Mesenchymal stem cell (in vitro differentiated cells and primary cell): ENCODE data around the gene MYO3A.

ENCODE experiments used
- DNase-seq: peaks from one replicate; pipeline ENCODE4 v3.0.0-alpha.2; 2013
- H2AFZ ChIP-seq: one replicate; pipeline ENCODE4 v1.6.1; 2013; ENCODE audit warnings: low read depth, mild to moderate bottlenecking, control low read depth, inconsistent platforms, low read length, moderate library complexity
- H2AK5ac ChIP-seq: 2 replicates; pipeline ENCODE4 v1.6.1; 2013; ENCODE audit warnings: low read length, moderate library complexity, mild to moderate bottlenecking, inconsistent platforms; ENCODE audit not compliant: severe bottlenecking
- H2BK120ac ChIP-seq: one replicate; pipeline ENCODE4 v1.6.1; 2013; ENCODE audit warnings: low read depth, mild to moderate bottlenecking, inconsistent platforms, low read length, moderate library complexity
- H2BK12ac ChIP-seq, 2 experiments: one replicate each; pipeline ENCODE4 v1.6.1; 2013; ENCODE audit warnings: inconsistent platforms in 2 of 2, low read length in 2 of 2, mild to moderate bottlenecking in 2 of 2, moderate library complexity in 2 of 2, control low read depth in 1 of 2
- H2BK15ac ChIP-seq: one replicate; pipeline ENCODE4 v1.6.1; 2013; ENCODE audit warnings: mild to moderate bottlenecking, low read depth, inconsistent platforms; ENCODE audit not compliant: poor library complexity, severe bottlenecking
- H2BK5ac ChIP-seq: 2 replicates; pipeline ENCODE4 v1.6.1; 2013; ENCODE audit warnings: low read depth, mild to moderate bottlenecking, low read length, control low read depth, inconsistent platforms; ENCODE audit not compliant: poor library complexity, severe bottlenecking
- H3K14ac ChIP-seq, 2 experiments: one replicate each; pipeline ENCODE4 v1.6.1; 2013; ENCODE audit warnings: inconsistent platforms in 2 of 2, low read length in 2 of 2, control low read depth in 1 of 2, mild to moderate bottlenecking in 1 of 2, moderate library complexity in 1 of 2
- H3K18ac ChIP-seq, 2 experiments: one replicate each; pipeline ENCODE4 v1.6.1; 2013; ENCODE audit warnings: inconsistent platforms in 2 of 2, low read length in 2 of 2, control low read depth in 1 of 2, low read depth in 1 of 2, mild to moderate bottlenecking in 1 of 2
- H3K23ac ChIP-seq, 2 experiments: one replicate each; pipeline ENCODE4 v1.6.1; 2013; ENCODE audit warnings: inconsistent platforms in 2 of 2, low read length in 2 of 2, mild to moderate bottlenecking in 2 of 2, moderate library complexity in 2 of 2, control low read depth in 1 of 2
- H3K27ac ChIP-seq: 2 replicates; pipeline ENCODE4 v1.5.1; 2013; ENCODE audit warnings: mild to moderate bottlenecking, moderate library complexity, low read length, control low read depth, inconsistent platforms; ENCODE audit not compliant: poor library complexity, severe bottlenecking
- H3K27me3 ChIP-seq, 2 experiments: 2 replicates each; pipeline versions ENCODE4 v1.6.1 to v1.7.0; 2013; ENCODE audit warnings: low read length in 2 of 2, mild to moderate bottlenecking in 2 of 2, moderate library complexity in 2 of 2, control low read depth in 1 of 2, inconsistent platforms in 1 of 2; ENCODE audit not compliant: control insufficient read depth in 1 of 2, insufficient read depth in 1 of 2
- H3K36me3 ChIP-seq, 2 experiments: 2 replicates each; pipeline versions ENCODE4 v1.6.1 to v1.7.0; 2013; ENCODE audit warnings: low read length in 2 of 2, control low read depth in 1 of 2, inconsistent platforms in 1 of 2, low read depth in 1 of 2, mild to moderate bottlenecking in 1 of 2; ENCODE audit not compliant: insufficient read depth in 2 of 2, control insufficient read depth in 1 of 2
- H3K4ac ChIP-seq, 2 experiments: one replicate each; pipeline ENCODE4 v1.6.1; 2013; ENCODE audit warnings: inconsistent platforms in 2 of 2, low read length in 2 of 2, mild to moderate bottlenecking in 2 of 2, moderate library complexity in 2 of 2, control low read depth in 1 of 2, low read depth in 1 of 2
- H3K4me1 ChIP-seq: 2 replicates; pipeline ENCODE4 v1.6.1; 2013; ENCODE audit warnings: low read depth, low read length, control low read depth; ENCODE audit not compliant: control insufficient read depth, insufficient read depth
- H3K4me2 ChIP-seq: 2 replicates; pipeline ENCODE4 v1.6.1; 2013; ENCODE audit warnings: low read length, mild to moderate bottlenecking, inconsistent platforms; ENCODE audit not compliant: poor library complexity, severe bottlenecking
- H3K4me3 ChIP-seq, 2 experiments: 2 replicates each; pipeline versions ENCODE4 v1.5.1 to v1.7.0; 2013; ENCODE audit warnings: low read length in 2 of 2, mild to moderate bottlenecking in 2 of 2, control low read depth in 1 of 2, low read depth in 1 of 2; ENCODE audit not compliant: insufficient read depth in 1 of 2
- H3K79me1 ChIP-seq: replicated peaks from 2 replicates; pipeline ENCODE4 v1.6.1; 2013; ENCODE audit warnings: mild to moderate bottlenecking, control low read depth, low read length, inconsistent platforms; ENCODE audit not compliant: poor library complexity, severe bottlenecking
- H3K9ac ChIP-seq: 2 replicates; pipeline ENCODE4 v1.7.0; 2013; ENCODE audit warnings: mild to moderate bottlenecking, low read length, moderate library complexity
- H3K9me3 ChIP-seq: 2 replicates; pipeline ENCODE4 v1.7.0; 2013; ENCODE audit warnings: mild to moderate bottlenecking, low read length; ENCODE audit not compliant: control insufficient read depth
- H4K8ac ChIP-seq: one replicate; pipeline ENCODE4 v1.6.1; 2013; ENCODE audit warnings: inconsistent platforms, mild to moderate bottlenecking, low read length, moderate library complexity
- H4K91ac ChIP-seq: one replicate; pipeline ENCODE4 v1.6.1; 2013; ENCODE audit warnings: mild to moderate bottlenecking, low read length, inconsistent platforms
- WGBS: methylation state at CpG from one replicate; pipeline ENCODE4 v1.1.7; 2013; ENCODE audit warnings: mixed read lengths; 5-methylcytosine and 5-hydroxymethylcytosine counted together

Gene MYO3A

DNA sequence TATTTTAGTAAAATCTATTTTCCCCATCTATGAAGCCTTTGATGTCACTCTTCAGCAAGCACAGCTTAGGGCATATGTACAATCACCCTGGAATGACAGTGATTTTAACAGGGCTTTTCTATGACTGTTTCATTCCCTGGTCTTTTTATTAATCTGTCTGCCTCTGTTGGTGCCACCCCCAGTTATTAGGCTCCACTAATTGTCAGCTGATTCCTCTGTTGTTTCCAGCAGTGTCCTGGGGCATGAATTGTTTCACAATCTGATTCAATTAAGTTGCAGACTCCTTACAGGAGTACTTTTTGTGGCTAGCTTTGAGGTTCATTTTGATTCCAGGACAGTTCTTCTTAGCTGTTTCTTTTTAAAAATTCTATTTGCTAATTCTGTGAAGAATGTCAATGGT lies 38.6 kb downstream of the MYO3A start:
- Histone ChIP-seq H3K9ac (no peak overlapping the region), H3K27ac (no peak overlapping the region), H3K27me3 (no peaks in the 10 kb centered on the region), H4K8ac (no peak overlapping the region), H3K23ac (no peak overlapping the region), H3K79me1 (no peaks in the 10 kb centered on the region), H3K9me3 (no peaks in the 10 kb centered on the region), H2AK5ac (no peak overlapping the region), H2BK120ac (no peak overlapping the region), H4K91ac (no peak overlapping the region), H3K4me1 (no peaks in the 10 kb centered on the region), H2BK12ac (no peak overlapping the region), H2BK5ac (no peak overlapping the region), H3K36me3 (no peaks in the 10 kb centered on the region), H3K4me3 (no peak overlapping the region), H3K18ac (no peak overlapping the region), H2AFZ (no peak overlapping the region), H2BK15ac (no peak overlapping the region), H3K4me2 (no peak overlapping the region), H3K14ac (no peak overlapping the region), H3K4ac (no peak overlapping the region)
- DNase-seq, result no peak

DNA sequence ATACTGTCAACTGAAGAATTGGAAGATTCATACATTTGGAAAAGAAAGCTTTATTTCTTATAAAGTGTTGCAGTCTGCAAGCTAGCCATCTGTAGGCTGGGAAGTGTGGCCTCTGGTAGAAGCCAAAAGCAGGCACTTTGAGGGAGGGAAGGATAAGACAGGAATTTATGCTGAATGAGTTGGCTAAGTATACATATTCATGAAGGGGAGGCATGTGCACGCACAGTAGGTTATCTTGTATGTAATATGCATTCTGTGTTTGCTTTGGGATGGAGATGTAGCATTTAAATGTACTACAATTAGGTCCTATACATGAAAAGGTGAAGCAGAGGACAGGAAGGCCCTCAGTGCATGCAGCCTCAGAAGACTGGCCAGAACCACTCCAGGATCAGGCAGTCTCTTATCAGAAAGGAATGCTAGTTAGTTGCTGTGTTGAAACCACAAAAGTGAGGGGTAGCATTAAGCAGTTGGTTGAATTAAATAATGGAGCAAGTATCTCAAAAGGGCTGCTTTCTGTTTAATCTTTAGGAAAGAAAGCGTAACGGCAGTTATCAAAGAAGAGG lies 40.9 kb downstream of the MYO3A start:
- Histone ChIP-seq H3K36me3 (no peaks in the 10 kb centered on the region), H2AK5ac (no peak overlapping the region), H4K8ac (no peak overlapping the region), H2BK120ac (no peak overlapping the region), H3K9ac (no peak overlapping the region), H3K4ac (no peak overlapping the region), H3K18ac (no peak overlapping the region), H3K23ac (no peak overlapping the region), H4K91ac (no peak overlapping the region), H3K9me3 (no peaks in the 10 kb centered on the region), H2BK5ac (no peak overlapping the region), H3K27me3 (no peaks in the 10 kb centered on the region), H3K79me1 (no peaks in the 10 kb centered on the region), H3K4me1 (no peaks in the 10 kb centered on the region), H3K14ac (no peak overlapping the region), H2BK12ac (no peak overlapping the region), H3K4me2 (no peak overlapping the region), H2AFZ (no peak overlapping the region), H3K4me3 (no peak overlapping the region), H2BK15ac (no peak overlapping the region), H3K27ac (no peak overlapping the region)
- no peak for DNase-seq
- WGBS, result 81% methylated on average over 3 of the region's 3 CpGs

DNA sequence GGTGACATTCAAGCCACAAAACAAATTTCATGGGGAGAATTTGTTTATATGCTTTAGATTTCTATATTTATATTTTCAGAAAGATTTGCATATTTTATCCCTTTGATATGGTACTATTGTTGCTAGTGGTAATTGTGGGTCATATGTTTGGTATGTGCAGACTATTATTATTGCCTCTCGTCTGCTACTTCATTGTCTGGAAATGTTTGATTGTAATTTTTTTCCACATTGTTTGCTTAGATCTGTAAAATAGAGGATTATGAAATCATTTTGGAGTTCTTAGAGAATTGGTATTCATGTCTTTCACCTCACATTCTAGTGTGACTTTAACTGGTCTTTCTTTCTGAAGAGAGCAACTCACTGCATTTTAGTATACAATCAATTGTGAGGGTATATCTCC lies 44.7 kb downstream of the MYO3A start:
- no peak overlapping the region for H2BK5ac ChIP-seq
- H3K79me1 ChIP-seq, result no peaks in the 10 kb centered on the region
- no peaks in the 10 kb centered on the region for H3K9me3 ChIP-seq
- H2BK15ac ChIP-seq, result no peak overlapping the region
- H3K4me3 ChIP-seq, result no peak overlapping the region
- no peak overlapping the region for H2AFZ ChIP-seq
- no peak overlapping the region for H3K4me2 ChIP-seq
- no peak for DNase-seq
- no peak overlapping the region for H4K91ac ChIP-seq
- H3K23ac ChIP-seq, result no peak overlapping the region
- no peak overlapping the region for H3K14ac ChIP-seq
- no peak overlapping the region for H3K9ac ChIP-seq
- no peak overlapping the region for H2AK5ac ChIP-seq
- H4K8ac ChIP-seq, result no peak overlapping the region
- no peak overlapping the region for H3K4ac ChIP-seq
- H3K27ac ChIP-seq, result no peak overlapping the region
- no peaks in the 10 kb centered on the region for H3K36me3 ChIP-seq
- no peaks in the 10 kb centered on the region for H3K4me1 ChIP-seq
- H2BK120ac ChIP-seq, result no peak overlapping the region
- H2BK12ac ChIP-seq, result no peak overlapping the region
- WGBS, result 100% methylated on average over 1 of the region's 1 CpG
- H3K27me3 ChIP-seq, result no peaks in the 10 kb centered on the region
- no peak overlapping the region for H3K18ac ChIP-seq

DNA sequence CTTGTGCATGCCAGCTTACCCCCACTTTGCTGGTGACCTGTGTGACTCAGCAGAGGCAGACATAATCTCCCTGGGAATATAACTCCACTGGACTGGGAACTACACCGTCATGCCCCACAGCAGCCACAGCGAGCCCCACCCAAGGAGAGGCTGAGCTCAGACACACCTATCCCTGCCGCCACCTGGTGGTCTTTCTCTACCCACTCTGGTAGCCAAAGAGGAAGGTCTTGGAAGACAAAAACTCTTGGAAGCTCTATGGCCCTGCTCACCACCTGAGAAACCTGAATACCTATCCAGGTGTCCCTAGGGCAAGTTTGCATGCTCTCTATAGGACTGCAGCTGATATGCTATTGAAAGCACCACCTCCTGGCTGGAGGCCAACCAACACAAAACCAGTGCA lies 48.1 kb downstream of the MYO3A start:
- no peak overlapping the region for H3K4me2 ChIP-seq
- DNase-seq, result no peak
- H3K4ac ChIP-seq, result no peak overlapping the region
- H3K9me3 ChIP-seq, result no peaks in the 10 kb centered on the region
- H4K8ac ChIP-seq, result no peak overlapping the region
- no peak overlapping the region for H3K4me3 ChIP-seq
- H3K18ac ChIP-seq, result no peak overlapping the region
- no peak overlapping the region for H3K27ac ChIP-seq
- no peaks in the 10 kb centered on the region for H3K4me1 ChIP-seq
- no peak overlapping the region for H3K23ac ChIP-seq
- no peaks in the 10 kb centered on the region for H3K27me3 ChIP-seq
- H3K14ac ChIP-seq, result no peak overlapping the region
- H2BK5ac ChIP-seq, result no peak overlapping the region
- no peak overlapping the region for H2AK5ac ChIP-seq
- H2BK15ac ChIP-seq, result no peak overlapping the region
- H2BK12ac ChIP-seq, result no peak overlapping the region
- H3K36me3 ChIP-seq, result no peaks in the 10 kb centered on the region
- no peak overlapping the region for H3K9ac ChIP-seq
- H4K91ac ChIP-seq, result no peak overlapping the region
- no peak overlapping the region for H2BK120ac ChIP-seq
- no peak overlapping the region for H2AFZ ChIP-seq
- no peaks in the 10 kb centered on the region for H3K79me1 ChIP-seq
- WGBS, result 73% methylated on average over 2 of the region's 3 CpGs
